ENCODE results near the gene FAM171A1. TPM values are rescaled to one million over a fixed set of nuclear protein-coding genes. Genes with fewer than 3 reads are reported as not detected.

FAM171A1 gene
- total RNA-seq, 1 donor from 2014 or later: 28.2 TPM

GRCh38 chr10:15188603-15189002 lies 182.5 kb downstream of the FAM171A1 start:
- TF ChIP-seq CTCF (IDR thresholded peaks at IDR 0.05) (no peak), EZH2 (IDR thresholded peaks at IDR 0.05) (no peak), EZH2phosphoT487 (IDR thresholded peaks at IDR 0.05) (no peak)
- H3K4me2 ChIP-seq: no peak overlapping the region
- peaks cover 2% of the 10 kb centered on the region for H3K27me3 Mint-ChIP-seq (ENCODE audit: insufficient read depth, low read depth)
- H3K4me1 ChIP-seq: no peaks in the 10 kb centered on the region
- no peaks in the 10 kb centered on the region for H3F3A ChIP-seq (ENCODE audit: low read depth)
- peaks cover 9% of the 10 kb centered on the region for H3K4me1 Mint-ChIP-seq
- no peak overlapping the region for H2AFZ ChIP-seq (replicated peaks)
- H3K36me3 ChIP-seq: no peaks in the 10 kb centered on the region
- H3K27ac ChIP-seq: no peak overlapping the region
- no peak overlapping the region for H3K4me3 ChIP-seq
- no peak overlapping the region for H3K4me3 Mint-ChIP-seq
- peaks cover 2% of the 10 kb centered on the region for H3K36me3 Mint-ChIP-seq
- H3K9me3 ChIP-seq (ENCODE audit: low read depth): no peaks in the 10 kb centered on the region
- no peak overlapping the region for H3K9ac ChIP-seq
- H3K9me3 Mint-ChIP-seq: peaks cover 7% of the 10 kb centered on the region
- DNase-seq (ENCODE audit: low spot score): no peak
- no peaks in the 10 kb centered on the region for H3K27me3 ChIP-seq
- H3K79me2 ChIP-seq (ENCODE audit: low read depth): no peaks in the 10 kb centered on the region
- no peaks in the 10 kb centered on the region for H4K20me1 ChIP-seq (ENCODE audit: low read depth)
- no peak overlapping the region for H3K27ac Mint-ChIP-seq

GRCh38 chr10:15183689-15184481 lies 187.2 kb downstream of the FAM171A1 start:
- Histone ChIP-seq H3K27ac (no peak overlapping the region), H2AFZ (replicated peaks) (no peak overlapping the region), H3K9me3 (ENCODE audit: low read depth) (no peaks in the 10 kb centered on the region), H3K4me3 (no peak overlapping the region), H3F3A (ENCODE audit: low read depth) (no peaks in the 10 kb centered on the region), H4K20me1 (ENCODE audit: low read depth) (no peaks in the 10 kb centered on the region), H3K27me3 (no peaks in the 10 kb centered on the region), H3K9ac (no peak overlapping the region), H3K4me2 (no peak overlapping the region), H3K4me1 (no peaks in the 10 kb centered on the region), H3K36me3 (no peaks in the 10 kb centered on the region), H3K79me2 (ENCODE audit: low read depth) (no peaks in the 10 kb centered on the region)
- DNase-seq (ENCODE audit: low spot score): no peak
- no peak for TF ChIP-seq EZH2 (IDR thresholded peaks at IDR 0.05)
- no peak for TF ChIP-seq EZH2phosphoT487 (IDR thresholded peaks at IDR 0.05)
- no peak for TF ChIP-seq CTCF (IDR thresholded peaks at IDR 0.05)
- Mint-ChIP-seq H3K9me3 (peaks cover 7% of the 10 kb centered on the region), H3K27ac (no peak overlapping the region), H3K27me3 (ENCODE audit: insufficient read depth, low read depth) (peaks cover 7% of the 10 kb centered on the region), H3K4me3 (no peak overlapping the region), H3K4me1 (no peaks in the 10 kb centered on the region), H3K36me3 (peaks cover 2% of the 10 kb centered on the region)

GRCh38 chr10:15182540-15183207 lies 188.4 kb downstream of the FAM171A1 start:
- Histone ChIP-seq H3K27ac (no peak overlapping the region), H3K4me3 (no peak overlapping the region), H3F3A (ENCODE audit: low read depth) (no peaks in the 10 kb centered on the region), H3K4me1 (no peaks in the 10 kb centered on the region), H3K9ac (no peak overlapping the region), H3K4me2 (no peak overlapping the region), H3K36me3 (no peaks in the 10 kb centered on the region), H2AFZ (replicated peaks) (no peak overlapping the region), H3K79me2 (ENCODE audit: low read depth) (no peaks in the 10 kb centered on the region), H3K9me3 (ENCODE audit: low read depth) (no peaks in the 10 kb centered on the region), H4K20me1 (ENCODE audit: low read depth) (no peaks in the 10 kb centered on the region), H3K27me3 (no peaks in the 10 kb centered on the region)
- Mint-ChIP-seq H3K4me3 (no peak overlapping the region), H3K9me3 (peaks cover 7% of the 10 kb centered on the region), H3K27me3 (ENCODE audit: insufficient read depth, low read depth) (peaks cover 7% of the 10 kb centered on the region), H3K36me3 (peaks cover 2% of the 10 kb centered on the region), H3K4me1 (no peaks in the 10 kb centered on the region), H3K27ac (no peak overlapping the region)
- TF ChIP-seq EZH2phosphoT487 (IDR thresholded peaks at IDR 0.05): no peak
- no peak for TF ChIP-seq EZH2 (IDR thresholded peaks at IDR 0.05)
- TF ChIP-seq CTCF (IDR thresholded peaks at IDR 0.05): no peak
- no peak for DNase-seq (ENCODE audit: low spot score)
